GM12878 (cell line): ENCODE results near the gene IDH3B. TPM values are rescaled to one million over a fixed set of nuclear protein-coding genes. Genes with fewer than 3 reads are reported as not detected.

Experiments used
- EP300 ChIP-seq, 2 experiments: fragments of 150-350 bp in 1 of 2; IDR thresholded peaks; 2 replicates each; pipeline ENCODE4 v1.6.1; 2011 to 2012; ENCODE audit warnings: low read depth in 2 of 2, low read length in 2 of 2, borderline replicate concordance in 1 of 2, improper control_type of control experiment in 1 of 2, inconsistent platforms in 1 of 2; ENCODE audit not compliant: control insufficient read depth in 1 of 2
- GABPA ChIP-seq: IDR thresholded peaks from 2 replicates; pipeline ENCODE4 v1.6.1; 2014; ENCODE audit warnings: antibody characterized with exemption, low read depth, mild to moderate bottlenecking, inconsistent platforms
- YY1 ChIP-seq: IDR thresholded peaks from 2 replicates; pipeline ENCODE4 v1.6.1; 2011; ENCODE audit warnings: low read depth, mild to moderate bottlenecking, low read length
- ZZZ3 ChIP-seq: IDR thresholded peaks from 2 replicates; pipeline ENCODE4 v1.6.1; 2011; ENCODE audit warnings: low read depth; ENCODE audit not compliant: control insufficient read depth, insufficient read length
- polyA plus RNA-seq, 11 experiments: library from polyadenylated mRNA; depleted of rRNA in 4 of 11; unstranded in 6 of 11; stranded (reverse) in 5 of 11; fragments of >200 nt; fragmentation: Nextera tagmentation in 4 of 11; fragmentation: Illumina TruSeq in 1 of 11; extraction: Ambion mirVana in 4 of 11; extraction: Trizol in 1 of 11; gene quantifications; 1 replicate in 1 of 11; 2 replicates in 10 of 11; pipeline versions ENCODE4 v1.2.1 to v1.2.3, GENCODE V29; 2011 to 2016; ENCODE audit warnings: inconsistent platforms in 2 of 11, missing spikeins in 2 of 11, low read depth in 1 of 11
- total RNA-seq, 4 experiments: library from RNA; depleted of rRNA in 3 of 4; stranded (reverse); fragments of >200 nt in 3 of 4; fragmentation: Illumina TruSeq in 1 of 4; extraction: Trizol in 1 of 4; gene quantifications; 2 replicates each; pipeline versions ENCODE4 v1.2.1 to v1.2.3, GENCODE V29; 2013 to 2021
- TF ChIP-seq, protein P1 (sequence below): fragments of 450-650 bp; conservative IDR thresholded peaks from 2 replicates; pipeline ENCODE4 v1.6.1; 2017; ENCODE audit warnings: mild to moderate bottlenecking, moderate library complexity
- TF ChIP-seq, protein P2 (sequence below): IDR thresholded peaks from 2 replicates; pipeline ENCODE4 v1.6.1; 2012; ENCODE audit warnings: improper control_type of control experiment, low read depth, low read length; ENCODE audit not compliant: insufficient replicate concordance
- TF ChIP-seq, protein P3 (sequence below): fragments of 150-350 bp; IDR thresholded peaks from 2 replicates; pipeline ENCODE4 v1.6.1; 2016; ENCODE audit warnings: low read depth, low read length
- TF ChIP-seq, protein P4 (sequence below): IDR thresholded peaks from 2 replicates; pipeline ENCODE4 v1.6.1; 2011; ENCODE audit warnings: low read depth, mild to moderate bottlenecking, low read length, moderate library complexity, borderline replicate concordance; ENCODE audit errors: extremely low read depth

IDH3B gene
- total and polyA plus RNA-seq, 10 of the 15 experiments (the other 5 are each of a cell fraction or from before 2014, with no cell fraction given), result 65.3 to 177 (median 121) TPM

DNA sequence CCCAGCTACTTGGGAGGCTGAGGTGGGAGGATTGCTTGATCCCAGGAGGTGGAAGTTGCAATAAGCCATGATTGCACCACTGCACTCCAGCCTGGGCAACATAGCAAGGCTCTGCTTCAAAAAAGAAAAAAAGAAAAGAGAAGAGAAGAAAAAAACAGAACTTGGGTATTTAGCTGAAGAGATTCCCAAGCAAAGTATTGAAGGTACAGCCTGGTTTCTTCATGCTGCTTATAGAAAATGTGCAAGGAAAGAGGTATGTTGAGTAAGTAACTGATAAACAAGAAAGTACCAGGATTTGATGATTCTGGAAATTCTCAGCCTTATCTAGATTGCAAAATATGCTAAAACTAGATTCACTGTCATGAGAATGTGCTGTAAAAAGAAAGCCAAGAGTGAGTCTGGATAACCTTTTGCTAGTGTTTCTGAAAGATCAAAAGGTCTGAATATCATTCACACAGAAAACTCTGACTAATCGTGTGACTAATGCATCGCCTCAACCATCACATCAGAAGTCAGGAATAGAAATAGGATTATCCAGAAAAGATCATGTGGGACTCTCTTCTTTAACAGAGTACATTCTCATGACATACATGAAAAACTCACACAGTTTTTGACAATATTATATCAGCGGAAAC, 43.9 kb downstream of the IDH3B start (continued):
- TF ChIP-seq, protein P1, sequence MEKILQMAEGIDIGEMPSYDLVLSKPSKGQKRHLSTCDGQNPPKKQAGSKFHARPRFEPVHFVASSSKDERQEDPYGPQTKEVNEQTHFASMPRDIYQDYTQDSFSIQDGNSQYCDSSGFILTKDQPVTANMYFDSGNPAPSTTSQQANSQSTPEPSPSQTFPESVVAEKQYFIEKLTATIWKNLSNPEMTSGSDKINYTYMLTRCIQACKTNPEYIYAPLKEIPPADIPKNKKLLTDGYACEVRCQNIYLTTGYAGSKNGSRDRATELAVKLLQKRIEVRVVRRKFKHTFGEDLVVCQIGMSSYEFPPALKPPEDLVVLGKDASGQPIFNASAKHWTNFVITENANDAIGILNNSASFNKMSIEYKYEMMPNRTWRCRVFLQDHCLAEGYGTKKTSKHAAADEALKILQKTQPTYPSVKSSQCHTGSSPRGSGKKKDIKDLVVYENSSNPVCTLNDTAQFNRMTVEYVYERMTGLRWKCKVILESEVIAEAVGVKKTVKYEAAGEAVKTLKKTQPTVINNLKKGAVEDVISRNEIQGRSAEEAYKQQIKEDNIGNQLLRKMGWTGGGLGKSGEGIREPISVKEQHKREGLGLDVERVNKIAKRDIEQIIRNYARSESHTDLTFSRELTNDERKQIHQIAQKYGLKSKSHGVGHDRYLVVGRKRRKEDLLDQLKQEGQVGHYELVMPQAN, result no peak
- TF ChIP-seq EP300 (IDR thresholded peaks at IDR 0.05; ENCODE audit: borderline replicate concordance in 1 of 2, control insufficient read depth in 1 of 2, low read depth in 2 of 2, low read length in 2 of 2) (no peak), GABPA (no peak), ZZZ3 (no peak), YY1 (no peak)
- TF ChIP-seq, protein P2, sequence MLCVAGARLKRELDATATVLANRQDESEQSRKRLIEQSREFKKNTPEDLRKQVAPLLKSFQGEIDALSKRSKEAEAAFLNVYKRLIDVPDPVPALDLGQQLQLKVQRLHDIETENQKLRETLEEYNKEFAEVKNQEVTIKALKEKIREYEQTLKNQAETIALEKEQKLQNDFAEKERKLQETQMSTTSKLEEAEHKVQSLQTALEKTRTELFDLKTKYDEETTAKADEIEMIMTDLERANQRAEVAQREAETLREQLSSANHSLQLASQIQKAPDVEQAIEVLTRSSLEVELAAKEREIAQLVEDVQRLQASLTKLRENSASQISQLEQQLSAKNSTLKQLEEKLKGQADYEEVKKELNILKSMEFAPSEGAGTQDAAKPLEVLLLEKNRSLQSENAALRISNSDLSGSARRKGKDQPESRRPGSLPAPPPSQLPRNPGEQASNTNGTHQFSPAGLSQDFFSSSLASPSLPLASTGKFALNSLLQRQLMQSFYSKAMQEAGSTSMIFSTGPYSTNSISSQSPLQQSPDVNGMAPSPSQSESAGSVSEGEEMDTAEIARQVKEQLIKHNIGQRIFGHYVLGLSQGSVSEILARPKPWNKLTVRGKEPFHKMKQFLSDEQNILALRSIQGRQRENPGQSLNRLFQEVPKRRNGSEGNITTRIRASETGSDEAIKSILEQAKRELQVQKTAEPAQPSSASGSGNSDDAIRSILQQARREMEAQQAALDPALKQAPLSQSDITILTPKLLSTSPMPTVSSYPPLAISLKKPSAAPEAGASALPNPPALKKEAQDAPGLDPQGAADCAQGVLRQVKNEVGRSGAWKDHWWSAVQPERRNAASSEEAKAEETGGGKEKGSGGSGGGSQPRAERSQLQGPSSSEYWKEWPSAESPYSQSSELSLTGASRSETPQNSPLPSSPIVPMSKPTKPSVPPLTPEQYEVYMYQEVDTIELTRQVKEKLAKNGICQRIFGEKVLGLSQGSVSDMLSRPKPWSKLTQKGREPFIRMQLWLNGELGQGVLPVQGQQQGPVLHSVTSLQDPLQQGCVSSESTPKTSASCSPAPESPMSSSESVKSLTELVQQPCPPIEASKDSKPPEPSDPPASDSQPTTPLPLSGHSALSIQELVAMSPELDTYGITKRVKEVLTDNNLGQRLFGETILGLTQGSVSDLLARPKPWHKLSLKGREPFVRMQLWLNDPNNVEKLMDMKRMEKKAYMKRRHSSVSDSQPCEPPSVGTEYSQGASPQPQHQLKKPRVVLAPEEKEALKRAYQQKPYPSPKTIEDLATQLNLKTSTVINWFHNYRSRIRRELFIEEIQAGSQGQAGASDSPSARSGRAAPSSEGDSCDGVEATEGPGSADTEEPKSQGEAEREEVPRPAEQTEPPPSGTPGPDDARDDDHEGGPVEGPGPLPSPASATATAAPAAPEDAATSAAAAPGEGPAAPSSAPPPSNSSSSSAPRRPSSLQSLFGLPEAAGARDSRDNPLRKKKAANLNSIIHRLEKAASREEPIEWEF, result no peak
- TF ChIP-seq, protein P3, sequence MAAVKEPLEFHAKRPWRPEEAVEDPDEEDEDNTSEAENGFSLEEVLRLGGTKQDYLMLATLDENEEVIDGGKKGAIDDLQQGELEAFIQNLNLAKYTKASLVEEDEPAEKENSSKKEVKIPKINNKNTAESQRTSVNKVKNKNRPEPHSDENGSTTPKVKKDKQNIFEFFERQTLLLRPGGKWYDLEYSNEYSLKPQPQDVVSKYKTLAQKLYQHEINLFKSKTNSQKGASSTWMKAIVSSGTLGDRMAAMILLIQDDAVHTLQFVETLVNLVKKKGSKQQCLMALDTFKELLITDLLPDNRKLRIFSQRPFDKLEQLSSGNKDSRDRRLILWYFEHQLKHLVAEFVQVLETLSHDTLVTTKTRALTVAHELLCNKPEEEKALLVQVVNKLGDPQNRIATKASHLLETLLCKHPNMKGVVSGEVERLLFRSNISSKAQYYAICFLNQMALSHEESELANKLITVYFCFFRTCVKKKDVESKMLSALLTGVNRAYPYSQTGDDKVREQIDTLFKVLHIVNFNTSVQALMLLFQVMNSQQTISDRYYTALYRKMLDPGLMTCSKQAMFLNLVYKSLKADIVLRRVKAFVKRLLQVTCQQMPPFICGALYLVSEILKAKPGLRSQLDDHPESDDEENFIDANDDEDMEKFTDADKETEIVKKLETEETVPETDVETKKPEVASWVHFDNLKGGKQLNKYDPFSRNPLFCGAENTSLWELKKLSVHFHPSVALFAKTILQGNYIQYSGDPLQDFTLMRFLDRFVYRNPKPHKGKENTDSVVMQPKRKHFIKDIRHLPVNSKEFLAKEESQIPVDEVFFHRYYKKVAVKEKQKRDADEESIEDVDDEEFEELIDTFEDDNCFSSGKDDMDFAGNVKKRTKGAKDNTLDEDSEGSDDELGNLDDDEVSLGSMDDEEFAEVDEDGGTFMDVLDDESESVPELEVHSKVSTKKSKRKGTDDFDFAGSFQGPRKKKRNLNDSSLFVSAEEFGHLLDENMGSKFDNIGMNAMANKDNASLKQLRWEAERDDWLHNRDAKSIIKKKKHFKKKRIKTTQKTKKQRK, result no peak
- TF ChIP-seq, protein P4, sequence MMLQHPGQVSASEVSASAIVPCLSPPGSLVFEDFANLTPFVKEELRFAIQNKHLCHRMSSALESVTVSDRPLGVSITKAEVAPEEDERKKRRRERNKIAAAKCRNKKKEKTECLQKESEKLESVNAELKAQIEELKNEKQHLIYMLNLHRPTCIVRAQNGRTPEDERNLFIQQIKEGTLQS, result no peak
- TF ChIP-seq, all 136 proteins: peak for 0
